Keratinocyte (primary cell): ENCODE results near the gene COMT.

ENCODE experiments used
- EZH2 ChIP-seq: IDR thresholded peaks from one replicate; pipeline ENCODE4 v1.6.1; 2012; ENCODE audit warnings: inconsistent platforms, mild to moderate bottlenecking, low read length, moderate library complexity
- TF ChIP-seq, protein P1 (sequence below), 3 experiments: IDR thresholded peaks in 1 of 3; conservative IDR thresholded peaks in 1 of 3; optimal IDR thresholded peaks in 1 of 3; 2 replicates in 2 of 3; 3 replicates in 1 of 3; pipeline versions ENCODE3 to v1.5.1; 2011; ENCODE audit warnings: low read length in 3 of 3, mild to moderate bottlenecking in 3 of 3, moderate library complexity in 2 of 3, control low read depth in 1 of 3, inconsistent platforms in 1 of 3; ENCODE audit not compliant: insufficient read depth in 2 of 3; ENCODE audit errors: extremely low read depth in 1 of 3

DNA sequence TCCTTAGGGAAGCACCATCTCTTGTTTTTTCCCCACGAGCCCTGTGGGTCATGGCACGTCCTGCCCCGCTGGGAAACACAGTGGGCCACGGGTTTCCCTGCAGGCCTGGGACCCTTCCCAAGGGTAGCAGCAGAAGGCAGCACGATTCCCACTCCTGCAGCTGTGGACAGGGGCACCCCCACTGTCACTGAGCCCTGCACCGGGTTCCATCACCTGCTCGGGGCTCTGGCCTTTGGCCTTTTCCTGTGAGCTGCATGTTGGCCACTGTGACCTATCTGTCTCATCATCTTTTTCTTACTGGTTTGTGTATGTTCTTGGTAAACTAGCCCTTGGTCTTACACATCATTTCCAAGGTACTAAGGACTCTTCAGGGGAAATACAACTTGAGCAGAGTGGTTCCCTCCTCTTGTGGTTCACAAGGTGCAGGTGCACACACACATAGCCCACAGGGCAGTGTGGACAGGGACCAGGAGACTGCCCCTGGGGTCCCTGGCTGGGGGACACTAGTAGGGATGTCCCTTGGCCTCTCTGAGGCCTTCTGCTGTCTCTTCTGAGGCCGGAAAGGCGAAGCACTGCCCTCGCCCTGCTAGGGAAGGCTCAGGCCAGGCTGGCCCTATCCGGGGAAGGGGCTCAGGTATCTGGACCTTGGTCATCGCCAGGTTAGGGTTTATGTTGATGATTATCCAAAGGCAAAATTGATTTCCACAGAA, 19.1 kb downstream of the COMT start:
- TF ChIP-seq, protein P1, sequence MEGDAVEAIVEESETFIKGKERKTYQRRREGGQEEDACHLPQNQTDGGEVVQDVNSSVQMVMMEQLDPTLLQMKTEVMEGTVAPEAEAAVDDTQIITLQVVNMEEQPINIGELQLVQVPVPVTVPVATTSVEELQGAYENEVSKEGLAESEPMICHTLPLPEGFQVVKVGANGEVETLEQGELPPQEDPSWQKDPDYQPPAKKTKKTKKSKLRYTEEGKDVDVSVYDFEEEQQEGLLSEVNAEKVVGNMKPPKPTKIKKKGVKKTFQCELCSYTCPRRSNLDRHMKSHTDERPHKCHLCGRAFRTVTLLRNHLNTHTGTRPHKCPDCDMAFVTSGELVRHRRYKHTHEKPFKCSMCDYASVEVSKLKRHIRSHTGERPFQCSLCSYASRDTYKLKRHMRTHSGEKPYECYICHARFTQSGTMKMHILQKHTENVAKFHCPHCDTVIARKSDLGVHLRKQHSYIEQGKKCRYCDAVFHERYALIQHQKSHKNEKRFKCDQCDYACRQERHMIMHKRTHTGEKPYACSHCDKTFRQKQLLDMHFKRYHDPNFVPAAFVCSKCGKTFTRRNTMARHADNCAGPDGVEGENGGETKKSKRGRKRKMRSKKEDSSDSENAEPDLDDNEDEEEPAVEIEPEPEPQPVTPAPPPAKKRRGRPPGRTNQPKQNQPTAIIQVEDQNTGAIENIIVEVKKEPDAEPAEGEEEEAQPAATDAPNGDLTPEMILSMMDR (optimal IDR thresholded peaks at IDR 0.05 in 1 of 3, IDR thresholded peaks at IDR 0.05 in 1 of 3, conservative IDR thresholded peaks at IDR 0.05 in 1 of 3; ENCODE audit: extremely low read depth in 1 of 3, insufficient read depth in 2 of 3, low read length in 3 of 3): no peak
- no peak for TF ChIP-seq EZH2
